Fibroblast of lung (primary cell): Measurements from ENCODE around the gene KCMF1. TPM values are rescaled to one million over a fixed set of nuclear protein-coding genes. Genes with fewer than 3 reads are reported as not detected.

Experiments used
- DNase-seq, 2 donors: peaks; one replicate each; pipeline versions ENCODE4 v3.0.0 to v3.0.0-alpha.2; 2010; ENCODE audit warnings: low read depth in 2 of 2
- H2AFZ ChIP-seq: 2 replicates; pipeline ENCODE4 v1.5.1; 2012; ENCODE audit warnings: low read length, control low read depth, inconsistent platforms
- H3K27ac ChIP-seq: 2 replicates; pipeline ENCODE4 v1.5.1; 2011; ENCODE audit warnings: low read length, control low read depth; ENCODE audit not compliant: insufficient read depth
- H3K27me3 ChIP-seq: 2 replicates; pipeline ENCODE4 v1.5.1; 2011; ENCODE audit warnings: mild to moderate bottlenecking, low read length; ENCODE audit not compliant: control insufficient read depth, insufficient read depth
- H3K36me3 ChIP-seq: 2 replicates; pipeline ENCODE4 v1.5.1; 2011; ENCODE audit warnings: low read length; ENCODE audit not compliant: control insufficient read depth, insufficient read depth
- H3K4me1 ChIP-seq: 2 replicates; pipeline ENCODE4 v1.5.1; 2011; ENCODE audit warnings: low read length; ENCODE audit not compliant: control insufficient read depth, insufficient read depth; ENCODE audit errors: extremely low read depth
- H3K4me2 ChIP-seq: 2 replicates; pipeline ENCODE4 v1.5.1; 2011; ENCODE audit warnings: low read length, control low read depth; ENCODE audit not compliant: insufficient read depth; ENCODE audit errors: extremely low read depth
- H3K4me3 ChIP-seq, 4 experiments: fragments of 200-600 bp in 1 of 4; sonication (generic) in 1 of 4; replicated peaks in 1 of 4; 2 replicates each; pipeline ENCODE4 v1.5.1; 2011 to 2016; ENCODE audit warnings: low read length in 4 of 4, low read depth in 3 of 4, mild to moderate bottlenecking in 3 of 4, control low read depth in 2 of 4, inconsistent platforms in 1 of 4, mixed read lengths in 1 of 4; ENCODE audit not compliant: insufficient read depth in 1 of 4; ENCODE audit errors: control extremely low read depth in 1 of 4
- H3K79me2 ChIP-seq: 2 replicates; pipeline ENCODE4 v1.5.1; 2012; ENCODE audit warnings: mild to moderate bottlenecking, low read length, inconsistent platforms; ENCODE audit not compliant: control insufficient read depth, insufficient read depth
- H3K9ac ChIP-seq: 2 replicates; pipeline ENCODE4 v1.5.1; 2011; ENCODE audit warnings: mild to moderate bottlenecking, low read length, control low read depth; ENCODE audit not compliant: insufficient read depth
- H3K9me3 ChIP-seq: 2 replicates; pipeline ENCODE4 v1.5.1; 2012; ENCODE audit warnings: low read depth, low read length; ENCODE audit not compliant: control insufficient read depth, insufficient read depth
- H4K20me1 ChIP-seq: 2 replicates; pipeline ENCODE4 v1.5.1; 2011; ENCODE audit warnings: low read length; ENCODE audit not compliant: control insufficient read depth, insufficient read depth; ENCODE audit errors: extremely low read depth
- CTCF ChIP-seq, 2 donors: IDR thresholded peaks in 1 of 2; conservative IDR thresholded peaks in 1 of 2; 1 replicate in 1 of 2; 2 replicates in 1 of 2; pipeline ENCODE4 v1.5.1; 2011 to 2012; ENCODE audit warnings: low read length in 2 of 2, control low read depth in 1 of 2, inconsistent platforms in 1 of 2, low read depth in 1 of 2, mild to moderate bottlenecking in 1 of 2
- EZH2 ChIP-seq: IDR thresholded peaks from 2 replicates; pipeline ENCODE4 v1.5.1; 2012; ENCODE audit warnings: low read length, control low read depth, mild to moderate bottlenecking; ENCODE audit errors: missing control alignments
- polyA plus RNA-seq, 2 donors: library from polyadenylated mRNA; depleted of rRNA in 1 of 2; stranded (reverse) in 1 of 2; unstranded in 1 of 2; fragments of >200 nt; gene quantifications; 2 replicates each; pipeline ENCODE4 v1.2.1, GENCODE V29; 2011 to 2012; ENCODE audit warnings: missing spikeins in 1 of 2
- total RNA-seq: library from RNA; depleted of rRNA; stranded (reverse); fragments of >200 nt; gene quantifications from 2 replicates; pipeline ENCODE4 v1.2.1, GENCODE V29; 2014

Gene KCMF1
- total and polyA plus RNA-seq, 2 donors (not counting 1 experiment from before 2014, with no cell fraction given), result 61.8 to 120 TPM

DNA sequence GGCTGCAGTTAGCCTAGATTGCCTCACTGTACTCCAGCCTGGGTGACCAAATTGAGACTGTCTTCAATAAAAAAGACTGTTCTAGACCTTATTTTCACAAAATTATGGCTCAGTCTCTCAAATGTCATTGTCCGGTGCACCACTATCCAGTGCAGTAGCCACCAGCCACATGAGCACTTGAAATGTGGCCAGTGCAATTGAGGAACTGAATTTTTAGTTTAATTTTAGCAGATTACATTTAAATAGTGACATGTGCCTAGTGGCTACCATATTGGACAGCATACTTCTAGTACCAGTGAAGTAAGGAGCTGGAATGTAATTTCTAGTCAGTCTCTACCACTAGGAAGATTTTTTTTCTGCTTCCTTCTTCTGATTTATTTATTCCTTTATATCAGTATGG lies 39.4 kb downstream of the KCMF1 start:
- H3K27ac ChIP-seq, result no peak overlapping the region
- no peaks in the 10 kb centered on the region for H3K9me3 ChIP-seq
- no peak overlapping the region for H3K9ac ChIP-seq
- H3K36me3 ChIP-seq, result peaks cover 2% of the 10 kb centered on the region
- H3K4me3 ChIP-seq, result no peak overlapping the region
- DNase-seq, result no peak
- H2AFZ ChIP-seq, result no peak overlapping the region
- TF ChIP-seq EZH2, result no peak
- TF ChIP-seq CTCF (conservative IDR thresholded peaks at IDR 0.05 in 1 of 2, IDR thresholded peaks at IDR 0.05 in 1 of 2; ENCODE audit: low read depth in 1 of 2, low read length in 2 of 2), result no peak
- H3K27me3 ChIP-seq, result no peaks in the 10 kb centered on the region
- H3K4me2 ChIP-seq, result no peak overlapping the region
- peaks cover 2% of the 10 kb centered on the region for H3K4me1 ChIP-seq
- H3K79me2 ChIP-seq, result peaks cover 73% of the 10 kb centered on the region
- H4K20me1 ChIP-seq, result no peaks in the 10 kb centered on the region

DNA sequence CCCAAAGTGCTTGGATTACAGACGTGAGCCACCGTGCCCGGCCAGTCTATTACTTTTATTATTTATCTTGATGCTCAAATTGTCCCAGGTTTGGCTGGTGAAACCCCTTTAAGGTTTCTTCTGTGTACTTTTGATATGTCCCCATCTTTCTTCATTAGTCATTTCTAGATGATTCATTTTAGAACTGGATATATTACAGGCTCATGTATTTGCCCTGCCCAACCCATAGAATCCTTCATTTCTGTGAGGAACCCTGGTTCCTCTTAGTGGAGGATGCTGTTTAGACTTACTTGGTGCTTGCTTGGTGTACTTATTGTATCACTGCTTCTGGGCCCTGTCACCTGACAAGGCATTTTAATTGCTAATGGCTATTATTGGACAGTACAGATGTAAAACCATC lies 40.1 kb downstream of the KCMF1 start:
- no peak overlapping the region for H3K4me3 ChIP-seq
- H3K9ac ChIP-seq, result no peak overlapping the region
- DNase-seq, result no peak
- peaks cover 5% of the 10 kb centered on the region for H3K4me1 ChIP-seq
- no peaks in the 10 kb centered on the region for H3K9me3 ChIP-seq
- no peaks in the 10 kb centered on the region for H3K27me3 ChIP-seq
- H2AFZ ChIP-seq, result no peak overlapping the region
- no peak for TF ChIP-seq CTCF (conservative IDR thresholded peaks at IDR 0.05 in 1 of 2, IDR thresholded peaks at IDR 0.05 in 1 of 2; ENCODE audit: low read depth in 1 of 2, low read length in 2 of 2)
- no peak for TF ChIP-seq EZH2
- H3K27ac ChIP-seq, result no peak overlapping the region
- peaks cover 72% of the 10 kb centered on the region for H3K79me2 ChIP-seq
- H3K36me3 ChIP-seq, result peaks cover 2% of the 10 kb centered on the region
- no peaks in the 10 kb centered on the region for H4K20me1 ChIP-seq
- no peak overlapping the region for H3K4me2 ChIP-seq

- H4K20me1 ChIP-seq, result no peaks in the 10 kb centered on the region
- H3K4me1 ChIP-seq, result peaks cover 5% of the 10 kb centered on the region
Observed at GRCh38 chr2:85011747-85012146, 40.8 kb downstream of the KCMF1 start.

More at GRCh38 chr2:85011747-85012146, 40.8 kb downstream of the KCMF1 start:
- no peaks in the 10 kb centered on the region for H3K9me3 ChIP-seq
- H3K27ac ChIP-seq, result no peak overlapping the region
- no peak overlapping the region for H3K9ac ChIP-seq
- H3K4me3 ChIP-seq, result no peak overlapping the region
- peaks cover 2% of the 10 kb centered on the region for H3K36me3 ChIP-seq
- no peaks in the 10 kb centered on the region for H3K27me3 ChIP-seq
- H3K4me2 ChIP-seq, result no peak overlapping the region
- H3K79me2 ChIP-seq, result peaks cover 72% of the 10 kb centered on the region
- TF ChIP-seq EZH2 (no peak), CTCF (conservative IDR thresholded peaks at IDR 0.05 in 1 of 2, IDR thresholded peaks at IDR 0.05 in 1 of 2; ENCODE audit: low read depth in 1 of 2, low read length in 2 of 2) (no peak)
- DNase-seq, result no peak
- no peak overlapping the region for H2AFZ ChIP-seq
